SH-SY5Y (cell line): ENCODE results near the gene ITGB5.

Source experiments
- GATA2 ChIP-seq: IDR thresholded peaks from 2 replicates; pipeline ENCODE4 v1.6.1; 2011; ENCODE audit warnings: mild to moderate bottlenecking, low read depth, low read length
- GATA3 ChIP-seq: IDR thresholded peaks from 2 replicates; pipeline ENCODE4 v1.6.1; 2011; ENCODE audit warnings: low read depth, mild to moderate bottlenecking, low read length, moderate library complexity

DNA sequence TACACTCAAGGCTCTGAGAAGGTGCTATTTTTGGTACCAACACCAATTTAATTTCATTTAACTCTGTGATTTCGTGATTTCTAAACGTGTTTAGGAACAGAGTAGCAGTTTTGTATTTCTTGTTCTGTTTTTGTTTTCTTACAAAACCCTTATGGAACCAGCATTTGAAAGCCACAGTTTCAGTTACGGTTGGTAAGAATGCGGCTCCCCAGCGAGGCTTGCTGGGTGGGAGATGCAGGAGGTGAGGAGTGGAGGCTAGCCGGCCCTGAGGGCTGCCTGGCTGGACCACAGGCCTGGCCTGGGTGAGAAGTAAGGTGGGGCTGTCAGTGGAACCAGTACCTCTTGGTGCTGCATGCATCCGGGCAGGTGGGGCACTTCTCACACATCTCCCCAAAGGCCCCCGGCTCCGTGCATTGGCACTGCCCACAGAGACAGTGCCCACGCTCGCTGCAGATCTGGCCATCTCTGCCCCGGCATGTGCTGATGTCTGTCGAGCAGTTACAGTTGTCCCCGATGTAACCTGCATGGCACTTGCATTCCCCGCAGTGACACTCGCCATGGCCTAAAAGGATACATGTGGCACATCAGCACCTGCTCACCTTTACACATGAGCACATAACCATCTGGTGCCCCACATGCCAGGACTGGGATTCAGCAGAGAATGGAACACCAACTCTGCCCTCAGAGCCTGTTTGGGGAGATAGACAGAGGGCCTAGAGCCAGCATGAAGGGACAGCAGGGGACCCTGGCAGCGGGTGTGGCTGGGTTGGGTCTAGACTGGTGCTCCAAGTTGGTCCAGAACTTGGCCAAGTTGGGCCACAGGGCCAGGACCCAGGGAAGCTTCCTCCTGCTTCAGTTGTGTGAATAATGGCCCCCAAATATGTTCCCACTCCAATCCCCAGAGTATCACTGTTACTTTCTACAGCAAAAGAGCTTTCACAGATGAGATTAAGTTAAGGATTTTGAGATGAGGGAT lies 113.5 kb downstream of the ITGB5 start:
- TF ChIP-seq GATA3 (no peak), GATA2 (no peak)
